22Rv1 (cell line): ENCODE data around the gene MCM9.
A peak's percentile ranks its signal among the peaks of the same experiment; 100 is the strongest.

Experiments used
- H3K27ac ChIP-seq: fragments of 450-650 bp; 2 replicates; pipeline ENCODE4 v1.5.1; 2017
- CTCF ChIP-seq: fragments of 450-650 bp; IDR thresholded peaks from 2 replicates; pipeline ENCODE4 v1.5.1; 2017; ENCODE audit warnings: mild to moderate bottlenecking
- ZFX ChIP-seq: fragments of 450-650 bp; IDR thresholded peaks from 2 replicates; pipeline ENCODE4 v1.6.1; 2017; ENCODE audit warnings: antibody characterized with exemption, borderline replicate concordance

MCM9 gene

DNA sequence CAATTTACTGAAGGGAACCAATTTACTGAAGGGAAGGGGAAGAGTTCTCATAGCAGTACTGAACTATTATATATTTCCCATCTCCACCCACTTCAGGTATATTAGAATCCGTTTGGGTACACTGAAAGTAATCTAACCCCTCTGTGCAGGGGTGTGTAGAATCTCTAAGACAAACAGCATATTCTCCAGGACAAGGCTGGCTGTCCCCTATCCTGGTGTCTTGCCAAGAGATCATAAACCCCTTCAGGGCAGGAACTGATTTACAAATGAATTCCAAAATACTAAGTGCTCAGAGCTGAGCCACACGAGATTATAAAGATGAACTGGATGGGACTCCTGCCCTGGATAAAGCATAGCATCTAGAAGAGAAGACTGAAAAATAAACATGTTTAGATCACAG lies 31.8 kb downstream of the MCM9 start:
- H3K27ac ChIP-seq: no peak overlapping the region
- no peak for TF ChIP-seq CTCF
- TF ChIP-seq ZFX: no peak

DNA sequence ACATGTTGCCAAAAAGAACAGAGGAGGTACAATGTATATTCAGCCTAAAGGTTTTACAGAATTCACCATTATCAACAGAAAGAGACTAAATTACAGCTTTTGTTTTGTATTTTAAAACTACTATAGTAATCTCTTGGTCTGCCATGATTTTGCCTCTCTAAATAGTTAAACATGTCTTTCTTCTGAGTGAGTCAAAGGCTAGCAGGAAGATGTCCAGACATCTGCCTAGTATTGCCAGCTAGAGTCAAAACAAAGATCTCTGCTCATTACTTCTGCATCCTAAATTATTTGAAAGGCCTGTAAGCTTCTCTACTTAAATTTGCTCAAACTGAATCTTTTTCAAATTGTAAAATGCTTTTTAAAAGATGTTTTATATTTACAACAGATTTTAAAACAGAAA lies 32.2 kb downstream of the MCM9 start:
- no peak for TF ChIP-seq ZFX
- no peak overlapping the region for H3K27ac ChIP-seq

DNA sequence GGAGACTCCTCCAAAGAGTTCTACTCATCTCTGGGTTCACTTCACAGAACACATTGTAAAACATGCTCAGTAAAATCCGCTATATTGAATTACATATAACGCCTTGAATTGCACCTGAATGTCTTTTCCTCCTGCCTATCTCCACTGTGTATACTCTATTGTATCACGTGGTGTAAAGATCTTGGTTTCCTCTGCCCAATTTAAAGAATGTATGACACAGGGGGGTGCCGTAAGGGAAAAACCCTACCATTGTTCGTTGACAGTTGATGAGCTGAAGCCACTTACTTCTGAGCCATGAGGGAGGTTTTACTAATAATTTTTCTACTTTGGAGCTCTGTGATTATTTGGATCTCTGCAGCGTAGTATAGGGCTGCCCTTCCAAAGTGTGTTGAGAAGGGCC lies 35.0 kb downstream of the MCM9 start:
- no peak overlapping the region for H3K27ac ChIP-seq

GRCh38 chr6:118897386-118897785 lies 37.6 kb downstream of the MCM9 start:
- H3K27ac ChIP-seq: no peak overlapping the region
- no peak for TF ChIP-seq CTCF
- TF ChIP-seq ZFX: no peak

More for the DNA sequence above, 35.0 kb downstream of the MCM9 start:
- TF ChIP-seq ZFX (no peak), CTCF (no peak)

DNA sequence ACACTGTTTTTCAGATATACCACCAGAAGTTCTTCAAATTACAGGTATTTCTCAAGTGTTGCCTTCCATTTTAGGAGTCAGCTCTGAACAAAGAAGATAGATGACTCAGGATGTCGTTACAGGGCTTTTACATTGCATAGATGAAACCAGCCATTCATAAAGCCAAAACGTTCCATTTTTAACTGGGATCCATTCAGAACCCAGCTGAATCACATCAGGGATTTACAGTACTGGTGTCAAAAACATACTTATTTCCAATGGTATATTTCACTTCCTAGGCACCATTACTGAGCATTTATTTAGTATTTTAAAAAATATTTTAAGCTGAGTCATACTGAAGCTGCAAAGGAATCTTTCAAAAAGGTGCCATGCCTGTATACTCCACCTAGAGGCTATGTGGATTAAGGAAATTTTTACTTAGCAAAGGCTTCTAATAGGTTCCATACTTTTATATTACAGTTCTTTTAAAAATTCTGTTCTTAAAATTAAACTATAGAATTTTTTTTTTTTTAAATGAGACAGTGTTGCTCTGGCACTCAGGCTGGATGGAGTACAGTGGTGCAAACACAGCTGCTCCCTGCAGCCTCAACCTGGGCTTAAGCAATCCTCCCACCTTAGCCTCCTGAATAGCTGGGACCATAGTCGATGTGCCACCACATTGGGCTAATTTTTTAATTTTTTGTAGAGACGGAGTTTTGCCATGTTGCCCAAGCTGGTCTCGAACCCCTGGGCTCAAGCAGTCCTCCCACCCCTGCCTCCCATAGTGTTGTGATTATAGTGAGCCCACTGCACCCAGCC lies 38.4 kb downstream of the MCM9 start:
- H3K27ac ChIP-seq: peak overlapping the region; percentile 98
- peak; percentile 77 for TF ChIP-seq CTCF
- no peak for TF ChIP-seq ZFX

GRCh38 chr6:118895859-118896258 lies 39.1 kb downstream of the MCM9 start:
- H3K27ac ChIP-seq: peak overlapping the region; percentile 98
- no peak for TF ChIP-seq ZFX
- TF ChIP-seq CTCF: no peak

GRCh38 chr6:118895261-118895560 lies 39.7 kb downstream of the MCM9 start:
- peak overlapping the region; percentile 98 for H3K27ac ChIP-seq
- no peak for TF ChIP-seq ZFX
- no peak for TF ChIP-seq CTCF
